GM23248 (cell line): ENCODE results near the gene GAPVD1.

ENCODE experiments used
- EZH2 ChIP-seq: fragments of 200-600 bp; sonication (generic); IDR thresholded peaks from 2 replicates; pipeline ENCODE4 v1.6.1; 2018; ENCODE audit warnings: antibody characterized with exemption, mild to moderate bottlenecking; ENCODE audit not compliant: insufficient read depth, poor library complexity, severe bottlenecking
- EZH2phosphoT487 ChIP-seq: fragments of 200-600 bp; sonication (generic); IDR thresholded peaks from 2 replicates; pipeline ENCODE4 v1.6.1; 2018; ENCODE audit warnings: antibody characterized with exemption, moderate library complexity, mild to moderate bottlenecking, low read depth; ENCODE audit not compliant: insufficient read depth

GRCh38 chr9:125261501-125262293 lies at the start of gene GAPVD1:
- TF ChIP-seq EZH2 (no peak), EZH2phosphoT487 (no peak)
